Endothelial cell of umbilical vein (primary cell): ENCODE results near the gene NRP2. TPM values are rescaled to one million over a fixed set of nuclear protein-coding genes. Genes with fewer than 3 reads are reported as not detected.

ENCODE experiments used
- BruUV-seq: library from RNA; stranded (reverse); fragments of 400-500 nt; replicated peaks from 2 replicates; lab custom pipeline; 2021; lab: Mats Ljungman, UMichigan
- CTCF ChIA-PET: fragments of 300-600, 350-600 bp; sonication (Branson Sonifier 250); formaldehyde crosslinking; loops from one replicate; lab custom pipeline; 2021; ENCODE audit warnings: antibody characterized with exemption, inconsistent platforms; lab: Charles Lee
- POLR2A ChIA-PET: fragments of 300-600, 350-600 bp; sonication (Branson Sonifier 250); formaldehyde crosslinking; loops from one replicate; lab custom pipeline; 2021; ENCODE audit warnings: antibody characterized with exemption, inconsistent platforms; lab: Charles Lee
- DNase-seq: peaks from one replicate; pipeline ENCODE4 v3.0.0-alpha.2; 2011; ENCODE audit warnings: low read depth, low spot score
- FAIRE-seq: peaks from 2 replicates; lab custom pipeline; 2011; peaks lifted over from hg19 to GRCh38; lab: Jason Lieb, UNC
- H2AFZ ChIP-seq: 2 replicates; pipeline ENCODE4 v1.6.0; 2012; ENCODE audit warnings: low read depth, low read length, control low read depth, inconsistent platforms
- H3K27ac ChIP-seq: 2 replicates; pipeline ENCODE4 v1.5.1; 2011; ENCODE audit warnings: low read depth, mild to moderate bottlenecking, control low read depth, low read length, moderate library complexity; ENCODE audit not compliant: insufficient read depth
- H3K27me3 ChIP-seq, 2 experiments: 2 replicates each; pipeline versions ENCODE4 v1.6.0 to v1.6.1; 2011; ENCODE audit warnings: low read length in 2 of 2, mixed read lengths in 1 of 2; ENCODE audit not compliant: control insufficient read depth in 2 of 2, insufficient read depth in 2 of 2
- H3K36me3 ChIP-seq, 2 experiments: 2 replicates in 1 of 2; 3 replicates in 1 of 2; pipeline ENCODE4 v1.5.1; 2011; ENCODE audit warnings: low read length in 2 of 2, mild to moderate bottlenecking in 1 of 2, moderate library complexity in 1 of 2; ENCODE audit not compliant: control insufficient read depth in 2 of 2, insufficient read depth in 2 of 2; ENCODE audit errors: extremely low read depth in 1 of 2
- H3K4me1 ChIP-seq: 3 replicates; pipeline ENCODE4 v1.5.1; 2011; ENCODE audit warnings: mild to moderate bottlenecking, low read length; ENCODE audit not compliant: control insufficient read depth, insufficient read depth; ENCODE audit errors: extremely low read depth
- H3K4me2 ChIP-seq: 2 replicates; pipeline ENCODE4 v1.6.1; 2011; ENCODE audit warnings: low read length, control low read depth, mixed read lengths; ENCODE audit not compliant: insufficient read depth
- H3K4me3 ChIP-seq, 3 experiments: fragments of 200-600 bp in 1 of 3; sonication (generic), shearing (Covaris generic) in 1 of 3; replicated peaks in 1 of 3; 2 replicates each; pipeline ENCODE4 v1.5.1; 2011 to 2016; ENCODE audit warnings: control low read depth in 3 of 3, low read length in 3 of 3, mild to moderate bottlenecking in 2 of 3, inconsistent platforms in 1 of 3, low read depth in 1 of 3, moderate library complexity in 1 of 3; ENCODE audit not compliant: insufficient read depth in 1 of 3
- H3K79me2 ChIP-seq: 2 replicates; pipeline ENCODE4 v1.6.0; 2012; ENCODE audit warnings: low read length, inconsistent platforms; ENCODE audit not compliant: control insufficient read depth, insufficient read depth
- H3K9ac ChIP-seq: replicated peaks from 2 replicates; pipeline ENCODE3; 2011; ENCODE audit warnings: low read length, control low read depth; ENCODE audit not compliant: insufficient read depth; ENCODE audit errors: extremely low read depth
- H3K9me1 ChIP-seq: replicated peaks from 3 replicates; pipeline ENCODE4 v1.6.0; 2011; ENCODE audit warnings: mild to moderate bottlenecking, low read length; ENCODE audit not compliant: control insufficient read depth, insufficient read depth; ENCODE audit errors: extremely low read depth
- H3K9me3 ChIP-seq: replicated peaks from 2 replicates; pipeline ENCODE4 v1.5.1; 2012; ENCODE audit warnings: low read length, inconsistent platforms; ENCODE audit not compliant: control insufficient read depth, insufficient read depth
- H4K20me1 ChIP-seq: replicated peaks from 2 replicates; pipeline ENCODE3; 2011; ENCODE audit warnings: mild to moderate bottlenecking, low read length; ENCODE audit not compliant: control insufficient read depth, insufficient read depth; ENCODE audit errors: extremely low read depth
- EZH2 ChIP-seq: IDR thresholded peaks from 2 replicates; pipeline ENCODE4 v1.6.1; 2012; ENCODE audit warnings: borderline replicate concordance, low read depth, mild to moderate bottlenecking, moderate library complexity, low read length, inconsistent platforms; ENCODE audit not compliant: severe bottlenecking
- FOS ChIP-seq: IDR thresholded peaks from 2 replicates; pipeline ENCODE4 v1.6.1; 2011; ENCODE audit warnings: mild to moderate bottlenecking, low read length, moderate library complexity, borderline replicate concordance; ENCODE audit not compliant: insufficient read depth
- GATA2 ChIP-seq: IDR thresholded peaks from 2 replicates; pipeline ENCODE4 v1.7.0; 2011; ENCODE audit warnings: low read depth, mild to moderate bottlenecking, moderate library complexity, mixed read lengths, low read length; ENCODE audit not compliant: insufficient read length, insufficient read depth
- JUN ChIP-seq: IDR thresholded peaks from 2 replicates; pipeline ENCODE4 v1.6.1; 2011; ENCODE audit warnings: borderline replicate concordance, low read depth; ENCODE audit not compliant: insufficient read length, insufficient read depth
- MAX ChIP-seq: IDR thresholded peaks from 2 replicates; pipeline ENCODE4 v1.6.1; 2011; ENCODE audit not compliant: insufficient read depth, insufficient read length
- MYC ChIP-seq: IDR thresholded peaks from one replicate; pipeline ENCODE4 v1.6.1; 2011; ENCODE audit warnings: mild to moderate bottlenecking, low read depth, low read length
- POLR2A ChIP-seq: IDR thresholded peaks from 2 replicates; pipeline ENCODE4 v1.6.1; 2012; ENCODE audit warnings: low read depth, mild to moderate bottlenecking, control low read depth, low read length
- POLR2AphosphoS5 ChIP-seq: IDR thresholded peaks from 2 replicates; pipeline ENCODE4 v1.6.1; 2012; ENCODE audit warnings: low read depth, mild to moderate bottlenecking, control low read depth, low read length, moderate library complexity; ENCODE audit not compliant: insufficient read depth
- dilution Hi-C: fragments of 300-500 bp; cut with MboI; formaldehyde crosslinking; loops from one replicate; pipeline ENCODE4 v1.15.0; 2019; ENCODE audit warnings: low sequenced_read_pairs; ENCODE audit not compliant: extremely low pct_ligation_motif_present
- intact Hi-C: fragments of 100-400 bp; cut with micrococcal nuclease; formaldehyde crosslinking; loops from one replicate; pipeline ENCODE4 v1.10.0; 2022
- polyA plus RNA-seq, 4 experiments: library from polyadenylated mRNA; depleted of rRNA in 3 of 4; stranded (reverse) in 3 of 4; unstranded in 1 of 4; fragments of >200 nt; gene quantifications; 2 replicates each; pipeline versions ENCODE4 v1.2.1 to v1.2.3, GENCODE V29; 2011 to 2012; ENCODE audit warnings: missing spikeins in 1 of 4
- total RNA-seq: library from RNA; stranded (reverse); gene quantifications from 2 replicates; pipeline ENCODE4 v1.2.3, GENCODE V29; 2021
- TF ChIP-seq, protein P1 (sequence below), 2 donors: IDR thresholded peaks; 1 replicate in 1 of 2; 2 replicates in 1 of 2; pipeline ENCODE4 v1.5.1; 2011; ENCODE audit warnings: low read length in 2 of 2, mild to moderate bottlenecking in 2 of 2, moderate library complexity in 2 of 2, control low read depth in 1 of 2, inconsistent platforms in 1 of 2, low read depth in 1 of 2; ENCODE audit not compliant: insufficient read depth in 1 of 2; ENCODE audit errors: extremely low read depth in 1 of 2

Gene NRP2
- total and polyA plus RNA-seq, 2 donors (not counting 3 experiments of a cell fraction or from before 2014, with no cell fraction given), result 160 to 240 TPM

DNA sequence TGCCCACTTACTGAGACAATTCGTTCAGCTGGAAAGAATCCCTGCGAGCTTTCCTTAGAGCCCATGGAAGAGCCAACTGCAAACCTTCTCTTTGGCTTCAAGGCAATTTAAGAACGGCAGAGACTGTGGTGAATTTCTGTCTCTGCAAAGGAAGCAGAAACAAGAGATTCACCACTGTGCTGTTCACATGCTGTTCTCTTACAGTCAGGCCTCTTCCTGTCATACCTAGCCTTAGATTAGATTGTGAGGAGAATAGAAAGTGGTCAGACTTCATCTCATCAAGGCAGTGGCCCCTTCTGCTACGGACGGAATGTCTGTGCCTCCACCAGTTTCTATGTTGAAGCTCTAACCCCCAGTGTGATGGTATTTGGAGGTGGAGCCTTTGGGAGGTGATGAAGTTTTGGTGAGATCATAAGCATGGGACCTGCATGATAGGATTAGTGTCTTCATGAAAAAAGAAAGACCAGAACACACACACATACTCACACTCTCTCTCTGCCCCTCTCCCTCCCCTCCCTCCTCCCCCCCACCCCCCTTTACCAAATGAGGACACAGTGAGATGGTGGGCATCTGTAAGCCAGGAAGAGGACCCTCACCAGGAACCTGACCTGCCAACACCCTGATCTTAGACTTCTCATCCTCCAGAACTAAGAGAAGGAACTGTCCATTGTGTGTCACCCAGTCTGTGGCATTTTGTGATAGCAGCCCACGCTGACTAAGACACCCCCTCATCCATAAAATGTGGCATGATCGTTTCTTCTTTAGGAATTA lies 45.6 kb upstream of the NRP2 start:
- Histone ChIP-seq H3K9me3 (no peaks in the 10 kb centered on the region), H3K27me3 (peaks cover 0 to 2% of the 10 kb centered on the region in 2 experiments), H3K4me1 (no peaks in the 10 kb centered on the region), H3K27ac (no peak overlapping the region), H4K20me1 (no peaks in the 10 kb centered on the region), H2AFZ (no peak overlapping the region), H3K4me2 (no peak overlapping the region), H3K4me3 (no peak overlapping the region), H3K9ac (no peak overlapping the region), H3K9me1 (no peaks in the 10 kb centered on the region), H3K36me3 (no peaks in the 10 kb centered on the region), H3K79me2 (no peaks in the 10 kb centered on the region)
- dilution Hi-C loops (no loop called here), intact Hi-C loops (no loop called here)
- TF ChIP-seq, protein P1, sequence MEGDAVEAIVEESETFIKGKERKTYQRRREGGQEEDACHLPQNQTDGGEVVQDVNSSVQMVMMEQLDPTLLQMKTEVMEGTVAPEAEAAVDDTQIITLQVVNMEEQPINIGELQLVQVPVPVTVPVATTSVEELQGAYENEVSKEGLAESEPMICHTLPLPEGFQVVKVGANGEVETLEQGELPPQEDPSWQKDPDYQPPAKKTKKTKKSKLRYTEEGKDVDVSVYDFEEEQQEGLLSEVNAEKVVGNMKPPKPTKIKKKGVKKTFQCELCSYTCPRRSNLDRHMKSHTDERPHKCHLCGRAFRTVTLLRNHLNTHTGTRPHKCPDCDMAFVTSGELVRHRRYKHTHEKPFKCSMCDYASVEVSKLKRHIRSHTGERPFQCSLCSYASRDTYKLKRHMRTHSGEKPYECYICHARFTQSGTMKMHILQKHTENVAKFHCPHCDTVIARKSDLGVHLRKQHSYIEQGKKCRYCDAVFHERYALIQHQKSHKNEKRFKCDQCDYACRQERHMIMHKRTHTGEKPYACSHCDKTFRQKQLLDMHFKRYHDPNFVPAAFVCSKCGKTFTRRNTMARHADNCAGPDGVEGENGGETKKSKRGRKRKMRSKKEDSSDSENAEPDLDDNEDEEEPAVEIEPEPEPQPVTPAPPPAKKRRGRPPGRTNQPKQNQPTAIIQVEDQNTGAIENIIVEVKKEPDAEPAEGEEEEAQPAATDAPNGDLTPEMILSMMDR (IDR thresholded peaks at IDR 0.05; ENCODE audit: extremely low read depth in 1 of 2, insufficient read depth in 1 of 2, low read depth in 1 of 2, low read length in 2 of 2), result no peak
- TF ChIP-seq EZH2, result no peak
- TF ChIP-seq POLR2AphosphoS5, result no peak
- no peak for TF ChIP-seq GATA2
- no peak for TF ChIP-seq MAX
- TF ChIP-seq JUN, result no peak
- no peak for TF ChIP-seq POLR2A
- no peak for TF ChIP-seq FOS
- no peak for TF ChIP-seq MYC
- CTCF ChIA-PET, result no interaction called here
- BruUV-seq, result no TSS peak
- FAIRE-seq, result no peak
- POLR2A ChIA-PET, result no interaction called here
- DNase-seq, result no peak
